ENCODE results near the gene DAB2IP.

DAB2IP gene

GRCh38 chr9:121701736-121702261, 50.4 kb downstream of the DAB2IP start:
- no peak for DNase-seq

GRCh38 chr9:121703014-121703734, 51.7 kb downstream of the DAB2IP start:
- no peak for DNase-seq

- DNase-seq: no peak
Measured at GRCh38 chr9:121704281-121704680, 52.8 kb downstream of the DAB2IP start.

GRCh38 chr9:121706149-121706750, 54.8 kb downstream of the DAB2IP start:
- no peak for DNase-seq

GRCh38 chr9:121707477-121708424, 56.3 kb downstream of the DAB2IP start:
- no peak for DNase-seq

- DNase-seq: no peak
Measured at GRCh38 chr9:121708768-121709488, 57.5 kb downstream of the DAB2IP start.

GRCh38 chr9:121709798-121710197, 58.4 kb downstream of the DAB2IP start:
- no peak for DNase-seq

- DNase-seq: no peak
Measured at GRCh38 chr9:121711281-121711680, 59.8 kb downstream of the DAB2IP start.

GRCh38 chr9:121711797-121712196, 60.4 kb downstream of the DAB2IP start:
- DNase-seq: no peak

- DNase-seq: no peak
Measured at GRCh38 chr9:121713400-121714070, 62.1 kb downstream of the DAB2IP start.

- no peak for DNase-seq
Measured at GRCh38 chr9:121714075-121714705, 62.8 kb downstream of the DAB2IP start.

GRCh38 chr9:121714873-121715272, 63.4 kb downstream of the DAB2IP start:
- DNase-seq: no peak

GRCh38 chr9:121717141-121717991, 65.9 kb downstream of the DAB2IP start:
- no peak for DNase-seq

- peak; percentile 58 for DNase-seq
Measured at GRCh38 chr9:121718084-121718483, 66.7 kb downstream of the DAB2IP start.

- no peak for DNase-seq
Measured at GRCh38 chr9:121718501-121718900, 67.1 kb downstream of the DAB2IP start.

GRCh38 chr9:121720311-121721057, 69.0 kb downstream of the DAB2IP start:
- DNase-seq: no peak

GRCh38 chr9:121721058-121721350, 69.6 kb downstream of the DAB2IP start:
- DNase-seq: no peak

- no peak for DNase-seq
Measured at GRCh38 chr9:121721770-121722169, 70.3 kb downstream of the DAB2IP start.

GRCh38 chr9:121725008-121725775, 73.8 kb downstream of the DAB2IP start:
- no peak for DNase-seq
